NOMO-1 treated with DMSO at 0.1 percent for 48 hours (cell line): ENCODE results near the gene GUCD1.
"Not testable (repeated sequence)": the region's sequence is repeated elsewhere in the genome, so short reads cannot be mapped to it uniquely, and the experiment has no call there.

Experiments used
- DNase-seq: peaks from one replicate; lab custom pipeline; 2025; ENCODE audit not compliant: unreplicated experiment; lab: John Stamatoyannopoulos, UW

Gene GUCD1

DNA sequence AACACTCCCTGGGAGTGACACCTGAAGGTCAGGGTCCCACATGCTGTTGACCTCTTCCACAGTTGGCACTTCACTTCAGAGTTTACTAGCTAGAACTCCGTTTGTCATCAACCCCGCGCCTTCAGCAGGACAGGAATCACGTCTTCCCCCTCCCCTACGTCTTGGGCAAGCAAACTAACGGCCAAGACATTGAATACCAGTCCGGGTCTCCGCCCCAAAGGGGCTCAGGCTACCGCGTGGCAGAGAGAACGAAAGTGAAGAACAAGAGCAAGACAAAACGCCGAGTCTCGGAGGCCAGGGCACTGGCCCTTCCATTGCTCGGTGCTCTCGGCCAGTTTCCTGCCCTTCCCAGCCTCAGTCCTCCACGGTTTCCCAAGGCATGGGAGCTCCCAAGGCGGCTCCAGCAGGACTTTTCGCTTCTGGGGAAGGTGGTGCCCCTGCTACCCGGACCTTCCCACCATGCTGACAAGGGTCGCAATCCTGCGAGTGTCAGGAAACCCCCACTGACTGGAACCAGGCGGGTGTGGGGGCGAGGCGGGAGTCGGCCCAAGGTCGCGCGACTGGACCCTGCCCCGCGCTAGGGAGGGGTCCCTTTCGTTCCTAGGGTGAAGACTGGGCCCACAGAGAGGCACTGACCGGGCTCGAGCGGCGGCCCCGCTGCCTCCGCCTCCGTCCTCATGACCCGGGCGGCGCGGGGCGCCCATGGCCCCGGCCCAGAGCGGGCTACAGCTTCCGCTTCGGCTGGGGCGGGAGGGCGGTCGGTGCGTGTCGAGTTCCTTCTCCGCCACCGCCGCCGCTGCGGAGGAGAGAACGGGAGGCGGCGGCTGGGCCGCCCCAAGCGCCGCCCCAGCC is at the start of gene GUCD1:
TSS of gene GUCD1 (minus strand) at position 826 of the 852 bp plus-strand sequence. CDS start at position 679, 147 bp downstream.
- peak; percentile 27 for DNase-seq

DNA sequence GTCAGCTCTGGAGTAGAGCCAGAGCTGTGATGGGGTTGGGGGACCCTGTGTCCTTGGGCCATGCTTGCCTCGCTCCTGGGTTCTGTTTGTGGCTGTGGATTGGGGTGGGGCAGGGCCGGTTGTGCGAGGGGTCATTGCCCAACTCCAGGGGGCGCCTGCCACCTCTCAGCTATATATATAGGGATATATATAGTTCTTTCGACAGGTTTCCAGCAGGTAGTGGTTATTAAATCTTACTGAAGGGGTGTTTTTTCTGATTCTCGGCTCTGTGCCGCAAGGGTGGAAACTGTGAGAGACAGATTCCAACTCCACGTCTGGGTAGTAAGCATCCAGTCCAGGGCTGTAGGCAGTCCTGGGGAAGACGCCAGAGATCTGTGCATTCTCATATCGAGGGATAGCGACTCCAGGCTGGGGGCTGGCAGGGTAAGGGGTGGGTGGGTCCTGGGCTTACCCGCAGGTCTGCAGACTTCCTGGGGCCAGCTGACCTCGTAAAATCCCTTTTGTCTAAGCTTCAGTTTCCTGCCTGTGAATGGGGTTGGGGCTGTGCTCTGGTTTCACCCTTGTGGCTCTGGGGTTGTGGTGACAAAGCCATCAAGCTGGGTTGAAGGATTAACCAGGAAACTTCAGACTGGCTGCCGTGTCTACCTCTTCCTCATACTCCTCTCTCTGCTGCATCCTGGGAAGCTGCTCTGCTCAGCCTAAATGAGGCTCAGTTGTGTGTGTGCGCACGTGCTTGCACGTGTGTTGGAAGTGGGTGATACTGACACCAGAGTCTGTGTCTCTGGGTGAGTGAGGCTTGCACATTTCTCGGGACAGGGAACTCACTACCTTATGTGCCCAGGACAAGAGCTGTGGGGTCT is 49.1 kb upstream of the GUCD1 start:
- peak; percentile 37 for DNase-seq

DNA sequence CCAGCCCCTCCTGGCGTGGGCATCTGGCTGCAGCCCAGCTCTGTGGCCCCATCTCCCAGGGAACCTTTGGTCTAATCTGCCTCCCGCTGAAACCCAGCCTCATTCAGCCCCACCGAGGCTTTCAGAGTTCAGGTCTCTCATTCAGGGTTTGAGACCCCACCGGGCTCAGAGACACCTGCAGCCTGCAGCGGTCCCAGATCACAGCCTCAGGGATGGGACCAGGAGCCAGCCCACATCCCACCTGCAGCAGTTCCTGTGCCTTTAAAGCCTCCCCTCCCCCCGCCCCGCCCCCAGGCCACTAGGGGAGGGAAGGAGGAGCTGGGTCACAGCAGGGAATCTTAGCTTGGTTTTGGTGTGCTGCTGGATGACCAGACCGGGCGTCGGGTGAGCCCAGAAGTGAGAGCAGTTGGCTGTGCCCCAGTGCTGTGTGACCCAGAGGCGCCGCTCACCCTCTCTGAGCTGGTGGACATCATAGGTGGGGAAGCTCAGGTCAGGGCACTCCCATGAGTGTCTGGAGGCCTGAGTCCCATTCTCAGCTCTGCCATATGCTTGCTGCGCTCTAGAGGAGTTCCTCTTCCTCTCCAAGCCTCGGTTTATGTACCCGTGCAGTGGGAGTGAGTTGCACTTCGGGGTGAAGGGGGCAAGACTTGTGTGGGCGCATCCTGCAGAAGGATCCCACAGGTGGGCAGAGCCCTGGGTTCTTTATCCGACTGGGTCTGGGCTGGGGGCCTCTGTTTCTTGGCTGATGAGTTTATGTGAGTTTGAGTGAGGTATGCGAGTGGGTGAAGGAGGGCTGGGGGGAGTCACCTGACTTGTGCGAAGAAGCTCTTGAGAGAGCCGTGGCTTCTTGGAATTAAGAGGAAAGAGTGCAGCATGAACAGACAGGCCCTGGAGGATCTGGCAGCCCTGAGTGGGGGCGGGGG is 48.2 kb upstream of the GUCD1 start, which contains the start of gene GGT1:
TSS of gene GGT1 (plus strand) at position 347 of the 923 bp plus-strand sequence. CDS start 7,889 bp downstream, outside the sequence.
- peak; percentile 14 for DNase-seq

DNA sequence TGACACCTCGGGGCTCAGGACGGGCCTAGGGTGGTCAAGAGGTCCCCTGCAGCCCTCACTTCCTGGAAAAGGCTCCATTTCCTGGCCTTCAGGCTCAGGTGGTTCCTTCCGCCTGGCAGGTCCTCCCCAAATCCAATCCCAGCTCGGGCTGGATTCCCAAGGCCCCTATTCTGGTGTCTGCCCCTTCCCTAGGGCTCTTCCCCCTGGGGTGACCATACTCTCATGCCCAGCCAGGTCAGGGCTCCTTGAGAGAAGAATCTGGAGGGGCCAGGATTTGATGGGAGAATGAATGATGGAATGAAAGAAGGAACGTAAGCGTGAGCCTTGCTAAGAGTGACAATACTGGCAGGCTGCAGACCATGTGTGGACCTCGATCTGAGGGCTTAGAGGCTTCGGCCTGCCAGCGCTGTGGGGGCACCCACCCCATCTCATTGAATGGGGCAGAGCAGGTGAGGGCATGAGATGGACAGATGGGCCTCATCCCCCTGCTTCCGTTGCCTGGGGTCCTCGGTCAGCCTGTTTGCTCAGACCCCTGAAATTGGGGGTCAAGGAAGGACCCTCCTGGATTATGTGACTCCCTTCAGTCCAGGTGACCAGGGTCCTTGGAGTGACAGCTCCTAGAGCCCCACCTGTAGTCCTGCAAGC is 47.3 kb upstream of the GUCD1 start:
- not testable (repeated sequence) for DNase-seq

DNA sequence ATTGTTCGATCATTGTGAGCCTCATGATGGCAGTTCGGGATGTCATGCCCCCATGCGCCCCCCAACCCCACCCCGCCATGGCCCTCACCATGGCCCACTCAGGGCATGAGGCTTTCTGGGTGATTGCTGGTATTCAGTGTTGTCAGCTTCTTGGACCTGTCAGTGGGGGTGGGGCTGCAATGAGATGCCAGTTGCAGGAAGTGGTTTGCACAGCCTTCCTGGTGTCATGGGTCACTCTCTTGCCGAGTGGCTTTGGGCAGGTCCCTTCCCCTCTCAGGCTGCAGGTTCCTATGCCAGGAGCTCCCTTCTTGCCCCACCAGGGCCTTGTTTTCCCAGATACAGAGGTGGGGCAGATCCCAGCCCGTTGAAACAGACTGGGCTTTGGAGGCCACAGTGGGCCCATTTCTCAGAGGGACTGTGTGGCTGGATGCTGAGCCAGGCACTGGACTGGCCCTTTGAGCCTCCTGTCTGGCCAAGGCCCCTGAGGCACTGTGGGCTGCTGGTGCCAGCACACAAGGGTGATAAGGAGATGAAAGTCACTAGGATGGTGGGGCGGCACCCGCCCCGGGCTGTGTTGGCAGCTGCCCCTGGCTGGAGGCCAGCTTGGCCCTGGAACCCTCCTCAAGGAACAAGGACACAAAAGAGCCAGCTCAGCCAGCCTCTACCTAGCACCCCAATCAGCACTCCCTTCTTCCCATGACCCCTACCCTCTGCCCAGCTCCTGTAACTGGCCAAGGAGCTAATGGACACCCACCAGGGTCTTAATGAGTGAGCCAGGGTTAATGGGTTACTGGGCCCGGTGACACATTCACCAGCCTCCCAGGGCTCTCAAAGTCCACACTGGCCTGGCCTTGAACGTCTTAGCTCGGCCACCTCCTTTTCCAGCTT is 46.5 kb upstream of the GUCD1 start:
- peak; percentile 51 for DNase-seq

DNA sequence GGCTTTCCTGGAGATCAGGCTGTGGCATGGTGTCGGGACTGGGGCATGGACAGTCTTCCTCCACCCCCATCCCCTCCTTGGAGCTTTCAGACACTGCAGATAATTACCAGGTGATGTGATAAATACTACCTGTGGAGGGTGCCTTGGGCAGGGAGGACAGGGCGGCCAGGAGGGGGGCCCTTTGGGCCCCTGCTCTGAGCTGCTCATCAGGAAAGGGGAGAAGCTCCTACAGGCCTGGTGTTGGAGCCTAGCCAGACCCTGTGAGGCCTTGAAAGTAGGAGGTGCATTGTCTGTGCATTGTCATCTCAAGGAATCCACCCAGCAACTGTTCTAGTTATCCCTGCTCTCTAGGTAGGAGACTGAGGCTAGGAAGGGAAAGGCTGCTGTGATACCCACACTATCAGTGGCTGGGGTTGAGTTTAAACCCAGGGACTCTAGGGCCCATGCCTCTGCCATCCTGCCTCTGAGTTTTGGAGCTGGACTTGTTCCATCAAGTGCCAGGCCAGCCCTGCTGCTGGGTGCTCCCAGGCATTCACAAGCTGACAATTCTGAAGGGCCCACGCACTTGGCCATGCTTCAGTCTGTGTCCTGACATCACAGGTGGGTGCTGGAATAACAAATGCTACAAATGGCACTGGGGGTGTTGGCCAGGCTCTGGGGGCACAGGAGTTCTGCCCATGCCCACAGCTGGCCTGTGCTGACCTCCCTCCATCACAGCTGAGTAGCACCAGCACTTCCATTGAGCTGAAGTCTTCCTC is 45.2 kb upstream of the GUCD1 start:
- DNase-seq, result not testable (repeated sequence)

DNA sequence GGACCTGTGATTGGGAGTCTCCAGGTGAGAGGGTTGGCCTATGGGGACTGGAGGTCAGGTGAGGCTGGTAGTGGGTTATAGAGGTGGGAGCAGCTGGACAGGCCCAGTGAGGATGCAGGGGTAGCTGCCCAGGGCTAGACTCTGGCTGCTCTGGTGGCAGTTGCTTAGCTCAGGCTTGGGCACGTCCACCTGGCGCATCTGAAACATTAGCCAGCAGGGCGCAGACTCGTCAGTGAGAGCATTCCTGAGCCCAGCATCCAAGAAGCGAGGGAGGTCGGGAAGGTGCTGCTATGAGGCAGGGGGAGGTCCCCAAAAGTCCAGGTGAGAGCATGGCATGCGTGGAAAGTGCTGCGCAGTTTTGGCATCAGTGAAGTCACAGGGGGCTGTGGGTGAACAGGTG is 44.6 kb upstream of the GUCD1 start:
- DNase-seq, result no peak

DNA sequence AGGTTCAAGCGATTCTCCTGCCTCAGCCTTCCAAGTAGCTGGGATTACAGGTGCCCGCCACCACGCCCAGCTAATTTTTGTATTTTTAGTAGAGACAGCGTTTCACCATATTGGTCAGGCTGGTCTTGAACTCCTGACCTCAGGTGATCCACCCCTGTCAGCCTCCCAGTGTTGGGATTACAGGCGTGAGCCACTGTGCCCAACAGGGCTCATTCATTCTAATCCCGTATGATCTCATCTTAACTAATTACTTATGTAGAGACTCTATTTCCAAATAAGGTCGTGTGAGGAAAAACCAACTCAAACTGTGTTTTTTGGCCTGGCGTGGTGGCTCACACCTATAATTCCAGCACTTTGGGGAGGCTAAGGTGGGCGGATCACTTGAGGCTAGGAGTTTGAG is 42.1 kb upstream of the GUCD1 start:
- not testable (repeated sequence) for DNase-seq

DNA sequence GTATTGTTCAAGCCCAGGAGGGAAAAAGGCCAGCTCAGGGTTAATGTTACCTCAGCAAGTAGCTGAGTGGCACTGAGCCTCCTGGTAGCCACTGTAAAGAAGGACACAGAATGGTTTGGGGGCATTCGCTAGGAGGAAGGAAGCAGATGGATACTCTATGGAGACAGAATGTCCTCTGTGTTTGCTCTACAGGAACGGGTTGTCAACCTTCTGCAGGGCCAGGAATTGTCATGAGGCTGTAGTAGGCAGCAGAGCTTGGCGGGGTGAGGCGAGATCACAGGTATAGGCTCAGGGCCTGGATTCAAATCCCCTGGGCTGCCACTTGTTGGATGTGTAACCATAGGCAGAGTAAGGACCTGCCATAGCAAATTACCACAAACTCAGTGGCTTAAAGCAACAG is 40.9 kb upstream of the GUCD1 start:
- DNase-seq, result no peak

DNA sequence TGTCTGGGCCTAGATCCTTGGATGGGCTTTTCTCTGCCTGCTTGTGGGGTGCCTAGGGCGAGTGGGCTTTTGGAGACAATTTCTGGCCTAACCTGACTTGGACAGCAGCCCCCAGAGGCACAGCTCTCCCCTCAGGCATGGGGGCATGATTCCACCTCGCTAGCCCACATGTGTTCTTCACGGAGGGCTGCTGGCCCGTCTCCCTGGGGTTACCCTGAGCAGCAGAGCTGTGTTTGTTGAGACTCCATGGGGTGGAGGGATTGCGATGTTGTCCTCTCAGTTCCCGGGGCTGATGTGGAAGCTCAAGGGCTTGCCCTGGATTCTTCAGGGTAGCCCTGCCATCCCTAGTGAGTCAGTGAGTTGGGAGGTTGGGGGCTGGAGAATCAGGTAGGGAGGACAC is 40.3 kb upstream of the GUCD1 start:
- no peak for DNase-seq

DNA sequence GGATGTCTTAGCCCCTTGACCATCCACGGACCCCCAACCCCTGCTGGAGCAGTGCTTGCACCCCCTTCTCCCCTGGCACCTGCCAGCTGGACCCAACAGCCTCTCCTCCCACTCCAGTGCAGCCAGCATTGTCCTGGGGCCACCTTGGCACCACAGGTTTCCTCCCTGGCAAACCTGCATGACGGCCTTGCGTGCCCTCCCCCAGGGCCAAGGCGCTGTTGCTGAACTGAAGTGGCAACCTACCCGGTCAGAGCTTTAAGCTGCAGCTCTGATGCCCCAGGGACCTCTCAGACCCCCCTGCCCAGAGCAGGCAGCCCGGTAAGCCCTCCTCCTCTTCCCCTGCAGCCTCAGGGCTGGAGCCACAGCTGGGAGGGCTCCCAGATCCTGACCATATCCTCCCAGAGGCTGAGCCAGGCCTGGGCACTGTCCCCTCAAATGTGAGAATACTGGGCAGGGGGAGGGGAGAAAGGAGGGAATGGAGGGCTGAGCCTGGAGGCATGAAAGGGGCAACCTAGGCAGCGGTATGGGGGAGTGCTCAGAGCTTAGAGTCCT is 39.7 kb upstream of the GUCD1 start:
- DNase-seq, result no peak

DNA sequence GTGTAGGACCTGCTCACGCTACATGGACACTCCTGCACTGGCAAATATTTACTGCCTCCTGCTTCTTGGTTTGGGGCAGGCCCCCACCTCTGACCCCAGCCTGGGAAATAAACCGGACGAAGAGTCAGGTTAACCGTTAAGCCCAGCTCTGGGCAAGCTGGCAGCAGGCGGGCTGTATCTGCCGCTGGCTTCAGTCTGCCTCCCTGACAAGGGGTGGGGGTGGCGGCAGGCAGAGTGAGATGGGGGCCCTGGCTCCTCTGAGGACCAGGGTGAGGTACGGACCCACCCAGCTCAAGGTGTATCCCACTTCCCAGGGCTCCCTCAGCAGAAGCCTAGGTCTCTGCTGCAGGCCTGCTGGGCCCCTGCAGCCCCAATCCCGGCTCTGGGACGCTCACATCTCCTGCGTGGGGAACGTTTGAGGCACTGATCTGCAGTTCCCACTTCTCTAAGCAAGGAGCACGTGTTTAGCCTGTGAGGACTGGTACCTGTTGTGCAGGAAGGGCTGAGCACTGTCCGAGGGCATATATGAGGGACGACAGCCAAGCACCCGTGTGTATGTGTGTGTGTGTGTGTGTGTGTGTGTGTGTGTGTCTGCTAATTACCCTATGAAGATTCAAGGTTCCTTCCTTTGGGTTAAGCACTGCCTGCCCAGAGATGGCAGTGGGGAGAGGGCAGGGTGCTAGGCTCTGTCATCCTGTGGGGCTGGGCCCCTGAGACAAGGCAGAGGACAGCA is 39.1 kb upstream of the GUCD1 start:
- DNase-seq, result no peak

DNA sequence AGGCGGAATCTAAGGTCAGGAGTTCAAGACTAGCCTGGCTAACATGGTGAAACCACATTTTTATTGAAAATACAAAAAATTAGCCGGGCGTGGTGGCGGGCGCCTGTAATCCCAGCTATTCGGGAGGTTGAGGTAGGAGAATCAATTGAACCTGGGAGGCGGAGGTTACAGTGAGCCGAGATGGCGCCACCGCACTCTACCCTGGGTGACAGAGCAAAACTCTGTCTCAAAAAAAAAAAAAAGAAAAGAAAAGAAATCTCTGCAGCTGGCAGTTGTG is 38.6 kb upstream of the GUCD1 start:
- DNase-seq, result not testable (repeated sequence)

DNA sequence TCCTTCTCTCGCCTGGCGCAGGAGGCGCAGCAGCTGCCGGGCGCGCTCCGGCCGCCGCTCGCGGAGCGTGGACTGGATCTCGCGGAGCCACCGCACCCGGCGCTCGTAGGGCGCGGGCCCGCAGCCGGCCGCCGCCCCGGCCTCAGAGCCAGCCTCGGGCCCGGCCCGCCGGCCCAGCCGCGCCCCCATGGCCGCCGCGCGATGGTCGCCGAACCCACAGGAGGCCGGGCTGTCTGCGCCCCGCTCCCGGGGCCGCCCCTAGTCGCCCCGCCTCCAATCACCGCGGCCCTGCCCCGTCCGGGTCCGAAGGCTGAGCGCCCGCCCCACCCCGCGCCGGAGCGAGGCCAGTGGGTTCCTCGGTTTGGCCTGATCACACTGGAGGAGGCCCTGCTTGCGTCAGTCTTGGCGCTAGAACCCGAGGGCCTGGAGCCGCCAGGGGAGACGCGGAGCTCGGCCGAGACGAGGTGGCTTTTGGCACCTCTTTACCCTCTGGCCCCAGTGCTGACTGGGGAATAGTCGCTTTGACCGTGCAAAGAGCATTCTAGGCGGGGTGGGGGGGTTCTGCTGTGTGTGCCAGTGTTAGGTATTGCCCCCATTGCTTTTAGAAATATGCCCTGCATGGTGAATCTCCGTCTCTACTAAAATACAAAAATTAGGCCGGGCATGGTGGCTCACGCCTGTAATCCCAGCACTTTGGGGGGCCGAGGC is 38.1 kb upstream of the GUCD1 start, which contains the start of gene LRRC75B:
TSS of gene LRRC75B (minus strand) at position 223 of the 708 bp plus-strand sequence. CDS start at position 189, 34 bp downstream.
- peak; percentile 86 for DNase-seq

DNA sequence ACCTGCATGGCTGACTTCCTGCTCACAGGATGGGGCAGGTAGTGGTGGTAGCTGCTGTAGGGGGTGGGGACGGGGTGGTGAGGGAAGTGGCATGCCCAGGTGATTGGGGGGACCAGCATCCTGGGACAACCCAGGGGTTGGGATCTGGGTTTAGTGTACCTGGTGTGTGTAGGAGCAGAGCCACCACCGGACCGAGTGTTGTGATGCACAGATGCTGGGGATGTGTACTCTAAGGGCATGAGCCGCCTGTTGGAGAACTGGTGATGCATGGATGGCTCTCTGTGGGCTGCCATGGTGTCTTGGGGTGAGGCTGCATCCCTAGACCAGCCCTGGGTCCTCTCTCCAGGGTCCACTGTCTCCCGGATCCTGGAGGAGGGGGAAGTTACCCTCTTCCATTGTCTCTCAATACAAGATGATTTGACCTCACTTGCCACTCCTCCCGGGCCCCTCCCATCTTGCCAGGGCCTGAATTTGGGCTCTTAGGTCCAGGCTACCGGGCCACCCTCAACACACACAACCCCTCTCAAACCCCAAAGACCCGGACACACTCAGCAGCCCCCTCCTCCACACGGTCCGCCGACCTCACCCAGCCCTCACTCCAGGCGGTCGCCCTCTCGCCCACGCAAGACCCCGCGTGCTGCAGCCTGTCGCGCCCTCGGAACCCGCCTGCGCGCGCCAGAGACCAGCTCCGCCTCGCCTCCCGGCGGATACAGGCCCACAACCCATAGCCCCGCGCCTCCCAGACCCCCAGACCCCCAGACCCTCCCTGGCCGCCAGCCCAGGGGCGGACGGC is 37.3 kb upstream of the GUCD1 start:
- peak; percentile 1 for DNase-seq

DNA sequence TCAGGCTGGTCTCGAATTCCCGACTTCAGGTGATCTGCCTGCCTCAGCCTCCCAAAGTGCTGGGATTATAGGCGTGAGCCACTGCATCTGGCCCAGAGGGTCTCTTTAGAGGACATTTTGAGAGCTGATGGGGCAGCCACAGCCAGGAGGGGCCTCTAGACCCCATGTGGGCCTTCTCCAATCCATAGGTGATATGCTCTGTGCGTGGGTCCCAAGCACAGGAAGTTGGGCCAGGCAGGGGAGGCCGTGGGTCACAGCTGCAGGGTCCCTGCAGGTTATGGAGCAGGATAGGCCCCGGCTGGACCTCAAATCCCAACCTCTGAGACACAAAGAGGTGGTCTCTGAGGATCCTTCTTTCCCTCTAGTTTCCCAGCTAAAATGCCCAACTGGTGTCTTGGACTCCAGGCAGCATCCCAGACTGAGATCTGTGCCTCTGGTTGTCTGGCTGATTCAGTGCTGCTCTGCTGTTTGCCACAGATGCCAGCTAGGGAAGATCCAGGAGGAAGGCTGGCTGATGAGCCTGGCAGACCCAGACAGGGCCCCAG is 36.4 kb upstream of the GUCD1 start:
- no peak for DNase-seq
